Measurements from ENCODE around the gene ZNF678. TPM values are rescaled to one million over a fixed set of nuclear protein-coding genes. Genes with fewer than 3 reads are reported as not detected.

The ZNF678 gene
- total and polyA plus RNA-seq, 2 of the 8 experiments (the other 6 are each of a cell fraction or from before 2014, with no cell fraction given), result 6.9 to 28.3 TPM

DNA sequence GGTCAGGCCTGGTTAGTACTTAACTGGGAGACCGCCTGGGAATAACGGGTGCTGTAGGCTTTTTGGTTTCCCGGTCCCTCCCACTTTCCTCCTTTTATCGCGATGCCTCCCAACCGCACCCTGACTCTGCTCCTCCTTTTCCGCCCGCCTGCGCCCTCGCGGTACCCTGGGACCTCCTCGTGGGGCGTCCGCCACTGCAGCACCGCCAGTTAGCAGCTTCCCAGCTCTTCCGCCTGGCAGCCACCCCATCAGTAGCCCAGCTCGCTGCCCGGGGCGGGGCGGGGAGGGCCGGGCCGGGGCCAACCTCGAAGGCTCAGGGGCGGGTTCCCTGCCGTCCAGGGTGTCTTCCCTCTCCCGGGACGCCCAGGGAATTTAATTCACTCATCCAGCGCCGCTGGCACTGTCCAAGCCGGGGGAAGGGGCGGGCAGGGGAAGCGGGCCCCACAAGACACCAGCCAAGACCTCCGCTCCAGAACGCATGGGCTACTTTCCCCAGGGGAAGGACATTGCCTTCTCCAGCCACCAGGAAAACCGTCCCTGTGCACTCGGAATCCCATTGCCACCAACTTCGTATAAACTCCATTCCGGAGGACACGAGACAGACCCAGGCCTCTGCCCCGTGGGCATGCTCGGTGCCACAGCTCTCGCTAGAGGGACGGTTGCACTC, 2.0 kb upstream of the ZNF678 start (continued):
- TF ChIP-seq, protein P1, sequence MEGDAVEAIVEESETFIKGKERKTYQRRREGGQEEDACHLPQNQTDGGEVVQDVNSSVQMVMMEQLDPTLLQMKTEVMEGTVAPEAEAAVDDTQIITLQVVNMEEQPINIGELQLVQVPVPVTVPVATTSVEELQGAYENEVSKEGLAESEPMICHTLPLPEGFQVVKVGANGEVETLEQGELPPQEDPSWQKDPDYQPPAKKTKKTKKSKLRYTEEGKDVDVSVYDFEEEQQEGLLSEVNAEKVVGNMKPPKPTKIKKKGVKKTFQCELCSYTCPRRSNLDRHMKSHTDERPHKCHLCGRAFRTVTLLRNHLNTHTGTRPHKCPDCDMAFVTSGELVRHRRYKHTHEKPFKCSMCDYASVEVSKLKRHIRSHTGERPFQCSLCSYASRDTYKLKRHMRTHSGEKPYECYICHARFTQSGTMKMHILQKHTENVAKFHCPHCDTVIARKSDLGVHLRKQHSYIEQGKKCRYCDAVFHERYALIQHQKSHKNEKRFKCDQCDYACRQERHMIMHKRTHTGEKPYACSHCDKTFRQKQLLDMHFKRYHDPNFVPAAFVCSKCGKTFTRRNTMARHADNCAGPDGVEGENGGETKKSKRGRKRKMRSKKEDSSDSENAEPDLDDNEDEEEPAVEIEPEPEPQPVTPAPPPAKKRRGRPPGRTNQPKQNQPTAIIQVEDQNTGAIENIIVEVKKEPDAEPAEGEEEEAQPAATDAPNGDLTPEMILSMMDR (IDR thresholded peaks at IDR 0.05; ENCODE audit: control extremely low read depth in 1 of 3, insufficient read depth in 1 of 3, low read depth in 1 of 3, low read length in 3 of 3), result no peak
- no peak for TF ChIP-seq BRCA1 (IDR thresholded peaks at IDR 0.05; ENCODE audit: low read depth, low read length)
- TF ChIP-seq TBP (IDR thresholded peaks at IDR 0.05; ENCODE audit: low read depth, low read length), result no peak
- TF ChIP-seq SUZ12 (IDR thresholded peaks at IDR 0.05; ENCODE audit: low read length), result no peak
- TF ChIP-seq HDAC6 (IDR thresholded peaks at IDR 0.05; ENCODE audit: low read depth, low read length), result no peak
- TF ChIP-seq JUND (IDR thresholded peaks at IDR 0.05; ENCODE audit: low read length), result no peak
- no peak for TF ChIP-seq CREB1 (IDR thresholded peaks at IDR 0.05)
- no peak for TF ChIP-seq BACH1 (IDR thresholded peaks at IDR 0.05; ENCODE audit: low read length)
- no peak for TF ChIP-seq CBX5 (IDR thresholded peaks at IDR 0.05; ENCODE audit: low read depth, low read length)
- TF ChIP-seq POU5F1 (IDR thresholded peaks at IDR 0.05; ENCODE audit: low read depth, low read length), result no peak
- TF ChIP-seq EZH2 (IDR thresholded peaks at IDR 0.05; ENCODE audit: low read depth, low read length, severe bottlenecking), result no peak

Data from H1 (cell line).